Choroid plexus epithelial cell (primary cell): ENCODE measurements around the gene HOXC5.

Experiments used
- DNase-seq: peaks from one replicate; pipeline ENCODE4 v3.0.0-alpha.2; 2010; ENCODE audit warnings: low read depth
- H3K4me3 ChIP-seq: 2 replicates; pipeline ENCODE4 v1.5.1; 2011; ENCODE audit warnings: low read depth, mild to moderate bottlenecking, control low read depth, low read length, moderate library complexity
- TF ChIP-seq, protein P1 (sequence below): conservative IDR thresholded peaks from 2 replicates; pipeline ENCODE4 v1.5.1; 2011; ENCODE audit warnings: low read depth, mild to moderate bottlenecking, control low read depth, inconsistent platforms, low read length, moderate library complexity

Gene HOXC5

GRCh38 chr12:54014377-54015017, 18.4 kb upstream of the HOXC5 start:
- H3K4me3 ChIP-seq, result no peak overlapping the region

GRCh38 chr12:54015018-54015931, 17.6 kb upstream of the HOXC5 start:
- no peak overlapping the region for H3K4me3 ChIP-seq
- no peak for DNase-seq
- TF ChIP-seq, protein P1, sequence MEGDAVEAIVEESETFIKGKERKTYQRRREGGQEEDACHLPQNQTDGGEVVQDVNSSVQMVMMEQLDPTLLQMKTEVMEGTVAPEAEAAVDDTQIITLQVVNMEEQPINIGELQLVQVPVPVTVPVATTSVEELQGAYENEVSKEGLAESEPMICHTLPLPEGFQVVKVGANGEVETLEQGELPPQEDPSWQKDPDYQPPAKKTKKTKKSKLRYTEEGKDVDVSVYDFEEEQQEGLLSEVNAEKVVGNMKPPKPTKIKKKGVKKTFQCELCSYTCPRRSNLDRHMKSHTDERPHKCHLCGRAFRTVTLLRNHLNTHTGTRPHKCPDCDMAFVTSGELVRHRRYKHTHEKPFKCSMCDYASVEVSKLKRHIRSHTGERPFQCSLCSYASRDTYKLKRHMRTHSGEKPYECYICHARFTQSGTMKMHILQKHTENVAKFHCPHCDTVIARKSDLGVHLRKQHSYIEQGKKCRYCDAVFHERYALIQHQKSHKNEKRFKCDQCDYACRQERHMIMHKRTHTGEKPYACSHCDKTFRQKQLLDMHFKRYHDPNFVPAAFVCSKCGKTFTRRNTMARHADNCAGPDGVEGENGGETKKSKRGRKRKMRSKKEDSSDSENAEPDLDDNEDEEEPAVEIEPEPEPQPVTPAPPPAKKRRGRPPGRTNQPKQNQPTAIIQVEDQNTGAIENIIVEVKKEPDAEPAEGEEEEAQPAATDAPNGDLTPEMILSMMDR, result no peak

More at GRCh38 chr12:54014377-54015017, 18.4 kb upstream of the HOXC5 start:
- no peak for DNase-seq
- TF ChIP-seq, protein P1, result no peak

GRCh38 chr12:54016051-54016450, 16.8 kb upstream of the HOXC5 start:
- TF ChIP-seq, protein P1, result no peak
- H3K4me3 ChIP-seq, result no peak overlapping the region

GRCh38 chr12:54016478-54016964, 16.3 kb upstream of the HOXC5 start:
- TF ChIP-seq, protein P1, result no peak
- H3K4me3 ChIP-seq, result no peak overlapping the region
- no peak for DNase-seq

More at GRCh38 chr12:54016051-54016450, 16.8 kb upstream of the HOXC5 start:
- no peak for DNase-seq

- DNase-seq, result no peak
- no peak overlapping the region for H3K4me3 ChIP-seq
- TF ChIP-seq, protein P1, result no peak
Measured at GRCh38 chr12:54017027-54017788, 15.6 kb upstream of the HOXC5 start.

GRCh38 chr12:54017878-54018467, 14.9 kb upstream of the HOXC5 start:
- TF ChIP-seq, protein P1, result no peak

More at GRCh38 chr12:54017878-54018467, 14.9 kb upstream of the HOXC5 start:
- H3K4me3 ChIP-seq, result no peak overlapping the region
- no peak for DNase-seq
